Measurements from ENCODE around the gene COL18A1. TPM values are rescaled to one million over a fixed set of nuclear protein-coding genes. Genes with fewer than 3 reads are reported as not detected.
A peak's percentile ranks its signal among the peaks of the same experiment; 100 is the strongest.

Gene COL18A1
- total RNA-seq, 1 donor from 2014 or later = 61.1 TPM

- DNase-seq (ENCODE audit: low spot score) = no peak
- Mint-ChIP-seq H3K9me3 (ENCODE audit: unreplicated experiment) (no peaks in the 10 kb centered on the region), H3K27ac (ENCODE audit: unreplicated experiment) (peak overlapping the region; percentile 74), H3K27me3 (ENCODE audit: unreplicated experiment) (peaks cover 20% of the 10 kb centered on the region), H3K4me1 (ENCODE audit: unreplicated experiment) (peaks cover 6% of the 10 kb centered on the region), H3K36me3 (ENCODE audit: low read depth, unreplicated experiment) (no peaks in the 10 kb centered on the region), H3K4me3 (ENCODE audit: unreplicated experiment) (no peak overlapping the region)
- TF ChIP-seq, protein P1, sequence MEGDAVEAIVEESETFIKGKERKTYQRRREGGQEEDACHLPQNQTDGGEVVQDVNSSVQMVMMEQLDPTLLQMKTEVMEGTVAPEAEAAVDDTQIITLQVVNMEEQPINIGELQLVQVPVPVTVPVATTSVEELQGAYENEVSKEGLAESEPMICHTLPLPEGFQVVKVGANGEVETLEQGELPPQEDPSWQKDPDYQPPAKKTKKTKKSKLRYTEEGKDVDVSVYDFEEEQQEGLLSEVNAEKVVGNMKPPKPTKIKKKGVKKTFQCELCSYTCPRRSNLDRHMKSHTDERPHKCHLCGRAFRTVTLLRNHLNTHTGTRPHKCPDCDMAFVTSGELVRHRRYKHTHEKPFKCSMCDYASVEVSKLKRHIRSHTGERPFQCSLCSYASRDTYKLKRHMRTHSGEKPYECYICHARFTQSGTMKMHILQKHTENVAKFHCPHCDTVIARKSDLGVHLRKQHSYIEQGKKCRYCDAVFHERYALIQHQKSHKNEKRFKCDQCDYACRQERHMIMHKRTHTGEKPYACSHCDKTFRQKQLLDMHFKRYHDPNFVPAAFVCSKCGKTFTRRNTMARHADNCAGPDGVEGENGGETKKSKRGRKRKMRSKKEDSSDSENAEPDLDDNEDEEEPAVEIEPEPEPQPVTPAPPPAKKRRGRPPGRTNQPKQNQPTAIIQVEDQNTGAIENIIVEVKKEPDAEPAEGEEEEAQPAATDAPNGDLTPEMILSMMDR (IDR thresholded peaks at IDR 0.05; ENCODE audit: unreplicated experiment) = no peak
Observed at GRCh38 chr21:45364468-45365185, 40.3 kb upstream of the COL18A1 start.

GRCh38 chr21:45365186-45365607 is 39.8 kb upstream of the COL18A1 start:
- peaks cover 6% of the 10 kb centered on the region for H3K4me1 Mint-ChIP-seq (ENCODE audit: unreplicated experiment)

GRCh38 chr21:45365608-45366241 is 39.2 kb upstream of the COL18A1 start:
- H3K36me3 Mint-ChIP-seq (ENCODE audit: low read depth, unreplicated experiment) = no peaks in the 10 kb centered on the region
- no peak overlapping the region for H3K4me3 Mint-ChIP-seq (ENCODE audit: unreplicated experiment)
- TF ChIP-seq, protein P1 (IDR thresholded peaks at IDR 0.05; ENCODE audit: unreplicated experiment) = no peak
- no peaks in the 10 kb centered on the region for H3K9me3 Mint-ChIP-seq (ENCODE audit: unreplicated experiment)
- H3K4me1 Mint-ChIP-seq (ENCODE audit: unreplicated experiment) = peaks cover 6% of the 10 kb centered on the region
- DNase-seq (ENCODE audit: low spot score) = no peak
- peaks cover 20% of the 10 kb centered on the region for H3K27me3 Mint-ChIP-seq (ENCODE audit: unreplicated experiment)
- H3K27ac Mint-ChIP-seq (ENCODE audit: unreplicated experiment) = no peak overlapping the region

More at GRCh38 chr21:45365186-45365607, 39.8 kb upstream of the COL18A1 start:
- TF ChIP-seq, protein P1 (IDR thresholded peaks at IDR 0.05; ENCODE audit: unreplicated experiment) = no peak
- Mint-ChIP-seq H3K27me3 (ENCODE audit: unreplicated experiment) (peaks cover 20% of the 10 kb centered on the region), H3K36me3 (ENCODE audit: low read depth, unreplicated experiment) (no peaks in the 10 kb centered on the region), H3K9me3 (ENCODE audit: unreplicated experiment) (no peaks in the 10 kb centered on the region), H3K4me3 (ENCODE audit: unreplicated experiment) (no peak overlapping the region), H3K27ac (ENCODE audit: unreplicated experiment) (no peak overlapping the region)
- DNase-seq (ENCODE audit: low spot score) = no peak

DNA sequence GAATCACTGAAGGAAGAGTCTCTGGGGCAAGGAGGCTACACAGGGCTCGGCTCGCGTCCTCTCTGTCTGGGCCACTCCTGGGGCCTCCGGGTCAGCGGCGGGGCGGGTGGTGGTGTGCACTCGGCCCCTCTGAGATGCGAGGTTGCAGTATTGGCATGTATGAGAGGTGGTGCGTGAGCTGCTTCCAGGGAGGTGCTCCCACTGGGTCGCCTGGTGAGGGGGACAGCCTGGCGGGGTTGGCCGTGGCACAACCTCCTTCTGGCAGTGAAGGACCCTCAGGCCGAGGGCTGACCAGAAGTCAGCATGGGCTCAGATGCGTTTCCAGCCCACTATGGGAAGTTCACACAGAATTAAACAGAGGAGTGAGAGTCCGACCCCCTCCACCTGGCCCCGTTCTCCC is 38.5 kb upstream of the COL18A1 start:
- Mint-ChIP-seq H3K9me3 (ENCODE audit: unreplicated experiment) (no peaks in the 10 kb centered on the region), H3K4me3 (ENCODE audit: unreplicated experiment) (no peak overlapping the region), H3K4me1 (ENCODE audit: unreplicated experiment) (peaks cover 6% of the 10 kb centered on the region), H3K27ac (ENCODE audit: unreplicated experiment) (peak overlapping the region; percentile 8), H3K27me3 (ENCODE audit: unreplicated experiment) (peaks cover 20% of the 10 kb centered on the region), H3K36me3 (ENCODE audit: low read depth, unreplicated experiment) (no peaks in the 10 kb centered on the region)
- TF ChIP-seq, protein P1 (IDR thresholded peaks at IDR 0.05; ENCODE audit: unreplicated experiment) = no peak
- no peak for DNase-seq (ENCODE audit: low spot score)

GRCh38 chr21:45366931-45367401 is 38.0 kb upstream of the COL18A1 start:
- peaks cover 20% of the 10 kb centered on the region for H3K27me3 Mint-ChIP-seq (ENCODE audit: unreplicated experiment)

More at GRCh38 chr21:45366931-45367401, 38.0 kb upstream of the COL18A1 start:
- H3K36me3 Mint-ChIP-seq (ENCODE audit: low read depth, unreplicated experiment) = no peaks in the 10 kb centered on the region
- no peak overlapping the region for H3K27ac Mint-ChIP-seq (ENCODE audit: unreplicated experiment)
- H3K4me1 Mint-ChIP-seq (ENCODE audit: unreplicated experiment) = peaks cover 6% of the 10 kb centered on the region
- H3K4me3 Mint-ChIP-seq (ENCODE audit: unreplicated experiment) = no peak overlapping the region
- no peaks in the 10 kb centered on the region for H3K9me3 Mint-ChIP-seq (ENCODE audit: unreplicated experiment)
- no peak for DNase-seq (ENCODE audit: low spot score)
- TF ChIP-seq, protein P1 (IDR thresholded peaks at IDR 0.05; ENCODE audit: unreplicated experiment) = no peak

Measured in endothelial cell (in vitro differentiated cells).